Measurements from ENCODE around the gene PLGRKT.
A peak's percentile ranks its signal among the peaks of the same experiment; 100 is the strongest.
"Not testable (repeated sequence)": the region's sequence is repeated elsewhere in the genome, so short reads cannot be mapped to it uniquely, and the experiment has no call there.

PLGRKT gene

GRCh38 chr9:5452286-5452609 lies 14.5 kb upstream of the PLGRKT start:
- no peak for DNase-seq (ENCODE audit: low spot score)

GRCh38 chr9:5450359-5451091 lies 12.8 kb upstream of the PLGRKT start, which contains the start of gene CD274:
Gene CD274 (plus strand): TSS chr9:5450542. CDS start chr9:5456114, 5,572 bp downstream.
- DNase-seq (ENCODE audit: low spot score) = peak; percentile 71

- DNase-seq (ENCODE audit: low spot score) = no peak
These were observed 12.0 kb upstream of the PLGRKT start for GRCh38 chr9:5449521-5450358.

GRCh38 chr9:5448461-5449435 lies 11.0 kb upstream of the PLGRKT start:
- DNase-seq (ENCODE audit: low spot score) = no peak

- DNase-seq (ENCODE audit: low spot score) = no peak
These were observed 10.3 kb upstream of the PLGRKT start for GRCh38 chr9:5448016-5448415.

- DNase-seq (ENCODE audit: low spot score) = no peak
These were observed 9.6 kb upstream of the PLGRKT start for GRCh38 chr9:5447337-5447736.

DNA sequence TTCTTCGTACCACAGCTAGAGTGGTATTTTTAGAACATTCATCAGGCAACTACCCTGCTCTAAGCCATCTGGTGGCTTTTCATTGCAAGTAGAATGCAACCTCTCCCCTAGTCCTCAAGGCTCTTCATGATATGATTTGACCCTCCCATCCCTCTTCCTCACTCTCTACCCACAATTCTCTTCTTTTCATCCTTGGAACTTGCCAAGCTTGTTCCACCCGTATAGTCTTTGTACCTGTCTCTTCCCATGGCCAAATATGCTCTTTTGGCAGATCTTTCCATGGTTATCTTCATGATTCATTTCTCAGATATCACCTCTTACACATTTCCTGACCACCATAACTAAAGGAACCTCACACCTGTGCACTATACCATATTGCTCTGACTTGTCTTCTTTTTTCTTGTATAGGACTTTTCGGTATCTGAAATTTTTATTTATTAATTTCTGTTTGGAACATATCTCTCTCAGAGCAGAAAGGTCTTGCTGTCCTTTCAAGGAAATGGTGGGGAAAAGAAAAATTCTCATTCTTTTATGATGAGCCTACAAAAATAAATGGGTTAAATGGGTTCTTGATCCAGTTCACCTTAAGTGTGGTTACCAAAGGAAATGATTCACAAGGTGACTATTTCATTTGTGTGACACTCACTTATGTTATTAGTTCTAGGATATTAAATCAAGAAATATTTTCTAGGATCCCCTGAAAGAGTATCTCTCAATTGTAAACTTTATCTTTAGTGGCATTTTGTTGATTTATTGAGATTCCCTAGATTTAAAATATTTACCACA lies 8.9 kb upstream of the PLGRKT start:
- DNase-seq (ENCODE audit: low spot score) = no peak

GRCh38 chr9:5445886-5446285 lies 8.2 kb upstream of the PLGRKT start:
- no peak for DNase-seq (ENCODE audit: low spot score)

DNA sequence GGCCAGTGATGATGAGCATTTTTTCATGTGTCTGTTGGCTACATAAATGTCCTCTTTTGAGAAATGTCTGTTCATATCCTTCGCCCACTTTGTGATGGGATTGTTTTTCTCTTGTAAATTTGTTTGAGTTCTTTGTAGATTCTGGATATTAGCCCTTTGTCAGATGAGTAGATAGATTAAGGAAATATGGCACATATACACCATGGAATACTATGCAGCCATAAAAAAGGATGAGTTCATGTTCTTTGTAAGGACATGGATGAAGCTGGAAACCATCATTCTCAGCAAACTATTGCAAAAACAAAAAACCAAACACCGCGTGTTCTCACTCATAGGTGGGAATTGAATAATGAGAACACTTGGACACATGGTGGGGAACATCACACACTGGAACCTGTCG lies 7.4 kb upstream of the PLGRKT start:
- DNase-seq (ENCODE audit: low spot score) = not testable (repeated sequence)

GRCh38 chr9:5443850-5444249 lies 6.1 kb upstream of the PLGRKT start:
- DNase-seq (ENCODE audit: low spot score) = no peak

DNA sequence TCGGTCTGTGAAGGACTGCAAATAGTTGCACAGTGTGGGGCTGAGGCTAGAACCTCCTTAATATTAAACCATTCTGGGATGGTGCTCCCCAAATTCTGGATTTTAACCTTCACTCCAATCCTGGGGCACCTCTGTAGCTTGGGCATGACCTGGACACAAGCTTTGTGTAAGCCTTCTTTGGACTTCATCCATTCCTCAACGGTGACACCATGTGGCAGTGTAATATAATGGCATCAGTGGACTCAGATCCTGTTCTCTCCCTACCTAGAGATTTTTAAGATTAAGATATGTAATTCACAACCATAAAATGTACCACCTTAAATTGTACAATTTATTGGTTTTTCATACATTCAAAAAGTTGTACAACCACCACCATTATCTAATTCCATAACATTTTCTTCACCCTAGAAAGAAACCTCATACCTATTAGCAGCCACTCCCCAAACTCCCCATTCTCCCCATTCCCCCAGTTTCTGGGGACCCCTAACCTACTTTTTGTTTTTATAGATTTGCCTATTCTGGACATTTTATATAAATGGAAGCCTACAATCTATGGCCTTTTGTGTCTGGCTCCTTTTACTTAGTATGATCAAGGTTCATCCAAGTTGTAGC lies 4.8 kb upstream of the PLGRKT start:
- peak; percentile 71 for DNase-seq (ENCODE audit: low spot score)

GRCh38 chr9:5441043-5441442 lies 3.3 kb upstream of the PLGRKT start:
- DNase-seq (ENCODE audit: low spot score) = no peak

- no peak for DNase-seq (ENCODE audit: low spot score)
These were observed 2.7 kb upstream of the PLGRKT start for GRCh38 chr9:5440426-5440825.

DNA sequence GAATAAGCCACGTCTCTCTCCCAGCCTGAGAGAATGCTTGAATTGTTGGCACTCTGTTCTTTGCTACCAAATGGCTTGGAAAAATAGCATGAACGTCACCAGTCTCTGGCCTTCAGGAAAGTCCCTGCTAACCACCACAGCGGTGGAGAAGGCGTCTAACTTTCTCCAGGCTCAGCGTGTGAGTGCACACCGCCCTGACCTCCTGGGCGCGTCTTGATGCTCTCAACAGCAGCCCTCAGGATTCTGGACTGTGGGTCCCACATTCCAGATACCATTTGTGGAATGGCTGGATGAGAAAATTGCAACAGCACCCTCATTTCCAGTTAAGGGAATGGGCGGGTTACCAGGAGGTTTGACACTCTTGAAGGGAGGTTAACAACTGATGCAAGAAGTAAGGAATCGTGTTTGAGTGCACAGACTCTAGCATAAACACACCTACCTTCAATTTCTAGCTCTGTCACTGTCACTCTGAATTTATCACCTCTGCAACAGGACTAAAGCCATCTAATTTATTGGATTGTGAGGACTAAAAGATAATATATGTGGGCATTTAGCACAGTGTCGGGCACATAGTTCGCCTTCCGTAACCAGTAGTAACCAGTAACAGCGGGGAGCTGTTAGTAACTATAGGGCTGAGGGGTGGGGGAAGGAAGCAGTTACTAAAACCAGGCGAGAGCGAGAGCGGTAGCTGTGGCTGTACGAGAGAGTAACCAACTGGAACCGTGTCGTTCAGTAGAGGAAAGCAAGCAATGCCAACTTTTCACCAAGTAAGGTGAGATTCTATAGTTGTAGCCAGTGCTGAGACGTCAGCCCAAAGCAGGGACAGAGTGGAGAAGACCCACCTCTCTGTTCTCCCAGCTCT lies 807 bp upstream of the PLGRKT start:
- no peak for DNase-seq (ENCODE audit: low spot score)

- DNase-seq (ENCODE audit: low spot score) = no peak
These were observed 1.3 kb downstream of the PLGRKT start for GRCh38 chr9:5436441-5436840.

DNA sequence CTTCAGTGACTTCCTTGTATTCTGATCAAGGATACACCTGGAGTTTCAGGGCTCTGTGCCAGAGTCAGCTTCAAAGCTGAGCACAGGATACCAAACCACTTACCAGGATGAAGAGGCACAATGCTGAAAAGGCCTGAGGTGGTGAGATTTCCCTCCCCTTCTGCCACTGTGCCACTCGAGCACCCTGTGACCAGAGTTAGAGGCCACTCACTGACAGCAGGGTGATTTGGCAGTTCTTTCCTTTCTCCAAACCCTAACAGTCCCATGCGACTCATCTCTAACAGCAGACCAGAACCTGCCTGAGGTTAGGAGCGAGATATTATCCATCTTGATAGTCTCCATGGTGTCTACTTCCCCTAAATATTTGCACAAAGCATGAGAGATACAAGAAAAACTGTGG lies 1.8 kb downstream of the PLGRKT start:
- DNase-seq (ENCODE audit: low spot score) = no peak

GRCh38 chr9:5433841-5434810 lies 3.6 kb downstream of the PLGRKT start:
- not testable (repeated sequence) for DNase-seq (ENCODE audit: low spot score)

DNA sequence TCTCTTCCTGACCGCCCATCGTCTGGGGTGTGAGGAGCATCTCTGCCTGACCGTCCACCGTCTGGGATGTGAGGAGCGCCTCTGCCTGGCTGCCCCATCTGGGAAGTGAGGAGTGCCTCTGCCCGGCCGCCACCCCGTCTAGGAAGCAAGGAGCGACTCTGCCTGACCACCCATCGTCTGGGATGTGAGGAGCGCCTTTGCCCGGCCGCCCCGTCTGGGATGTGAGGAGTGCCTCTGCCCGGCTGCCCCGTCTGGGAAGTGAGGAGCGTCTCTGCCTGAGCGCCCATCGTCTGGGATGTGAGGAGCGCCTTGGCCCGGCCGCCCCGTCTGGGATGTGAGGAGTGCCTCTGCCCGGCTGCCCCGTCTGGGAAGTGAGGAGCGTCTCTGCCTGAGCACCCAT lies 4.4 kb downstream of the PLGRKT start:
- not testable (repeated sequence) for DNase-seq (ENCODE audit: low spot score)

- DNase-seq (ENCODE audit: low spot score) = not testable (repeated sequence)
These were observed 4.8 kb downstream of the PLGRKT start for GRCh38 chr9:5432890-5433289.

Data from globus pallidus (tissue), 1 donor.